Nucleus accumbens (tissue), 56 donors: Measurements from ENCODE around the gene CRYBB2.
A peak's percentile ranks its signal among the peaks of the same experiment; 100 is the strongest.
"Not testable (repeated sequence)": the region's sequence is repeated elsewhere in the genome, so short reads cannot be mapped to it uniquely, and the experiment has no call there.

Source experiments
- DNase-seq, 56 donors: peaks; one replicate each; lab custom pipeline; 2025; lab: John Stamatoyannopoulos, UW

Gene CRYBB2, protein sequence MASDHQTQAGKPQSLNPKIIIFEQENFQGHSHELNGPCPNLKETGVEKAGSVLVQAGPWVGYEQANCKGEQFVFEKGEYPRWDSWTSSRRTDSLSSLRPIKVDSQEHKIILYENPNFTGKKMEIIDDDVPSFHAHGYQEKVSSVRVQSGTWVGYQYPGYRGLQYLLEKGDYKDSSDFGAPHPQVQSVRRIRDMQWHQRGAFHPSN

DNA sequence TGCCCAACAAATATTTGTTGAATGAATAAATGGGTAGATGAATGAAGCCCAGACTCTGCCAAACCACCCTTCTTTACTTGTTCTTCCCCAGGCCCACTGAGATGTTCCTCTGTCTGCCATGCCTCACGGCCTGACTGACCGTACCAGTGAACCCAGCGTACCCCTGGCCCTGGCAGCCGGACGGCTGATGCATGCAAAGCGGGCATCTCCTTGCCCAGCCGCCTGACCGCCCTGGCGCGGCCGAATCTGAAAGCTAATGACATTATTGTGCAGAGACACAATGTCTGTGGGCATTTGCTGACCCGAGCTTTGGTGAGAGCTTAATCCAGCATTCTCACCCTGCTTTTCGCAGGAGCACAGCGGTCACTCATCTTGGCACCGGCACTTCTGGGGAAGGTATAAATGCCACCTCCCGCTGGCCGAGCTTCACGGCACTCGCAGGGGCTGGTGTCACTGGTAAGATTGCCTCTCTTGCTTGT is at the start of gene CRYBB2:
TSS of gene CRYBB2 (plus strand) at position 429 of the 479 bp plus-strand sequence. CDS start 1,791 bp downstream, outside the sequence.
- peak in 6 of 56 donors; percentile 1 to 12 (median 6) for DNase-seq

DNA sequence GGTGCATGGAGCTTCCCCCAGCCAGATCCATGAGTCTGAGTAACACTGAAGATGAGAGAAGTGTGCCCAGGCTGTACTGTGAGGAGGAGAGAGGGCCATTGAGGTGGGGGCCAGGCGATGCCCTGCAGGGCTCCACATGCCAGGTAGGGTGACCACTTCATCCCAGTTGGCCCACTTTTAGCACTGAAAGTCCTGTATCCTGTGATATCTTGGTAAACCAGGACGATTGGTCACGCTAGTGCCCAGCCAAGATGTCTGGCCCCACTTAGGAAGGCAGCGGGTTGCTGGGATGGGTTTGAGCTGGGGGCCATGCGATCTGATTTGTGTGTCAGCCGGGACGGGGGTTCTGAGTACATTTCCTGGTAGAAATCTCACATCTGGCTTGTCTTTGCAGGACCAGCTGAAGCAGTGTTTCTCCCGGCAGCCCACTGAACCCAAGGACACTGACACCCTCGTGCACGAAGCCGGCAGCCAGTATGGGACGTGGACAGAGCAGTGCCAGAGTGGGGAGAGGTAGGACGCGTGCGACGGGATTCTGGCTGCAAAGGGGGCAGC is 48.9 kb upstream of the CRYBB2 start:
- no peak for DNase-seq

DNA sequence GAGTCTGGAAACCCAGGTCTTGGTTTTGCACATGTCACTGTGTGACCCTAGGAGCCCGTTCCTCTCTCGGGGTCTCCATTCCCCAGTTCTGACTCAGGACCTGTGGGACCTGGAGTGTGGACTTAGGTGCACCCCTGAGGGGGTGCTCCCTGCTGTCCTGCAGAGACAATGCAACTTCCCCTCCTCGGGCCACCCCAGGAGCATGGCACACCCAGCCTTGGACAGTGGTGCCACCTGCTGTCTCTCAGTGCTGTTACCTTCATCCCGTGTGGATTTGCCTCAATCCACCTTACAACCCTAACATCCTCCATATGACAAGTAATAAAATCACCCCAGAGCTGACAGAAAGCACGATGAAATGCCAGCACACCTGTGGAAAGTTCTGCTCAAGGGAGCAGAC is 47.3 kb upstream of the CRYBB2 start:
- DNase-seq = peak in 1 of 56 donors; percentile 18

DNA sequence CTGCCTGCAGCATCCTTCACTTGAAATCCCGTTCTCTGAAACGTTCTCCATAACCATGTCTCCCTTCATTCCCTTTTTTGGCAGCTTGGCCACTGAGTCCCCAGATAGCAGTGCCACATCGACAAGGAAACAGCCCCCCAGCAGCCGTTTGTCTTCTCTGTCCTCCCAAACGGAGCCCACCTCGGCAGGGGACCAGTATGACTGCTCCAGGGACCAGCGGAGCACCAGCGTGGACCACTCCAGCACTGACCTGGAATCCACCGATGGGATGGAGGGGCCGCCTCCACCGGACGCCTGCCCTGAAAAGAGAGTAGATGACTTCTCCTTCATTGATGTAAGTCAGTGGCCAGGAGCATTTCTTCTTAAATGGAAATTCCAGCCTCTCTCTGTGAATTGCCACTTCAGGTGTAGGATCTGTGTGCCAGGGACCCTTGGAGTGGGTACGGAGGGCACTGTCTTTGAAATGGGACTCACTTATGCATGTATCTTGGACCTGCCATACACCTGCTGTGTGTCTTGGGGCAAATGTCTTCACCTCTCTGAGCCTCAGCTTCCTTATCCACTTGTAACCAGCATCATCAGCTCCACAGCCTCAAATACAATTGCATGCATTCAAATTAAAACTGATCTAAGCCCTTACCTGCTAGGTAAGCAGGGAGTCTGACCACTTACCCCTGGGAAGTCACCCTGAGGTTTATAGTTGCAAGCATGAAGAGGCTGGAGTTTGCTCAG is 45.1 kb upstream of the CRYBB2 start:
- DNase-seq = no peak

DNA sequence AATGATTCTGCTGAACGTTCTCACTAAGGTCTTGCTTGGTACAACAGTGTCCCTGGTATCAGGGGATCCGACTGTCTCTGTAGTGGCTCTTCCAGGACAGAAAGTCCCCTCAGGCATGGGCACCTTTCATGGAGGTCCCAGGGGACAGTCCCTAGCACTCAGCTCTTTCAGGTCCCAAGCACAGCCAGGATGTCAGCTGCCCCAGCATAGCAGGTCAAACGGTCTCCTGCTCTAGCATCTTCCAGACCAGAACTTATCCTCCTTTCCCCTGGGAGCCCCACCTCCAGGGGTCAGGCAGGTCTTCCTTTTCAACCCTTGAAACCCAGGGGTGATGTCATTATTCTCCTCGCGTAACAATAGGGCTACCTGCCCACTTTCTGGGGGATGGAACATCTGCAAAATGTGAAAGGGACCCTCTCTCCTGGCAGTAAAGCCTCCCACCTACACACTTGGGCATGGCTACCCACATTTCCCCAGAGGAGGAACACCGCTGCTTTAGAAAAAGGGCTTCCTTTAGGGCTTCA is 44.5 kb upstream of the CRYBB2 start:
- no peak for DNase-seq

DNA sequence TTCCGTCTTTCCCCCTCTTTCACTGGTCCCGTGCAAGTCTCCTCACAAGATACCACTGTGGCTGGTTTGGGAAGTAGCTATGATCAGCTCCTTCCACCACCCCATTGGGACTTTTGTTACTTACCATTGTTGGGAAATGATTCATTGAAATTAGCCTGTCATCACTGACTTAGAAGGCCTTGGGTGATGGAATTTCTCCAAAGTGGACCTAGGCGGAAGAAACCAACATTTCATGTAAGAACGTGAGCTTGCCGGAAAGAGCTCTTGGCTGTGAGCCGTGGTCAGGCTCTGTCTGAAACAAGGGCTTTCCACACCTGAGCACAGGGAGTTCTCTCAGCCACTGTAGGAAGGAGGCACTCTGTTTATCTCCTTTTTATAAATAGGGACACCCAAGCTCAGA is 43.3 kb upstream of the CRYBB2 start:
- no peak for DNase-seq

DNA sequence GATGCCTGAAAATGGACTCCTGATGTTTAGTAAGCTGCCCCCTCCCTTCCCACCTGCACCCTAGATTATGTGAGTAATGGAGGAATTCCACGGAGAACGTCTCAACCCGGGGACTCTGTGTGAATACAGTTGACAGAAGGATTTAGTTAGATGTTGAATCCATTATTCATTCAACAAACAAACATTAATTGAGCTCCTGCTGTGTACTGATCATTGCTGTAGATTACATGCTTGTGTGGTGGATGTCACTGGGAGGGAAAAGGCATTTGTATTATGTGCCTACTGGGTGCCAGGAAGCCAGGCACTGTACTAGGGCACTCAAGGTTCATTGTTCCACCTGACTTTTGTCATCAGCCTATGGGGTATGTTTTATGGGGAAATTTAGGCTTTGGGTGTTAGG is 42.6 kb upstream of the CRYBB2 start:
- no peak for DNase-seq

DNA sequence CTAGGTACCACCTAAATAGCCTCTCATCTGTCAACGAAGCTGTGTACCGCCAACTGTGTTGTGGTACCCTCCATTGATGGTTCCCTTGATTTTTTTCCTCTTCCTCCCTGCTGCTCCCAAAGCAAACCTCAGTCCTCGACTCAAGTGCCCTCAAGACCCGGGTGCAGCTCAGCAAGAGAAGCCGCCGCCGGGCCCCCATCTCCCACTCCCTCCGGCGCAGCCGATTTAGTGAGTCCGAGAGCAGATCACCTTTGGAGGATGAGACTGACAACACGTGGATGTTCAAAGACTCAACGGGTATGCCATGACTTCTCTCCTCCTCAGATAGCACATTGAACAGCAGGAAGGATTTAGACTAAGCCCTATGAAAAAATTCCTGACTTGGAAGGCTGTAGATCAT is 42.2 kb upstream of the CRYBB2 start:
- no peak for DNase-seq

DNA sequence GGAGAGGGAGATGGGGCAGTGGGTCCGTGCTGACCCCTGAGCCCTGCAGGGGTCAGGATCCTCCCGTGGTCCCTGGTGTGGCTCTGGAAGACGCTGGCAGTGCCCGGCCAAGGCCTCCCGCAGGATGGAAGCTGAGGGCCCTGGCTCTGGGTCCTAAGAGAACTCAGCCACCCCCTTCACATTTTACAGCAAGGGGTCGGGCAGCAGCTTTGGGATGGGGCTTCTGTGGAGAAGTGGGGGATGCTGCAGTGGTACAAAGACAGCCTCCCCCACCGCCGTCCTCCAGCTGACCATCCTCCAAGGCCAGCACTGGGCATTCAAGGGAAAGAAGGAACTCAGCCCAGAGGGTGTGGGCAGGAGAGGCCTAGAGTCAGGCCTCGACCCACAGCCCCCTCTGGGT is 41.5 kb upstream of the CRYBB2 start:
- no peak for DNase-seq

DNA sequence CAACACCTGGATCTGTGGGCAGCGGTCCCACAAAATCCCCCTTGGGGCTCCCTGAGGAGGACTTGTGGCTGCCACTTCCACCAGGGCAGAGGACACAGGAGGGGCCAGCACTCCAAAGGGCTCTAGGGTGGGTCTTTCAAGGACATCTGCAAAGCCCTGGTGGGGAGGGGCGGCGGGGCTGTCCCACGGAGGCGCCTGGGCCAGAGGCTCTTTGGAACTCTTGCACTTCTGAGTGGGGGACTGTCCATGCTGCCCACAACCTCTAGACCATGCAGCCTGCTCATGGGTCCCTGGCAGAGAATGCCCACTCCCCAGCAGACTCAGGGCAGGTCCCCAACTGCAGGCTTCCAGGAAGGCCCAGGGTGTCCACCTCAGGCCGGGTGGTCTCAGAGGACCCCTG is 41.1 kb upstream of the CRYBB2 start:
- DNase-seq = not testable (repeated sequence)

DNA sequence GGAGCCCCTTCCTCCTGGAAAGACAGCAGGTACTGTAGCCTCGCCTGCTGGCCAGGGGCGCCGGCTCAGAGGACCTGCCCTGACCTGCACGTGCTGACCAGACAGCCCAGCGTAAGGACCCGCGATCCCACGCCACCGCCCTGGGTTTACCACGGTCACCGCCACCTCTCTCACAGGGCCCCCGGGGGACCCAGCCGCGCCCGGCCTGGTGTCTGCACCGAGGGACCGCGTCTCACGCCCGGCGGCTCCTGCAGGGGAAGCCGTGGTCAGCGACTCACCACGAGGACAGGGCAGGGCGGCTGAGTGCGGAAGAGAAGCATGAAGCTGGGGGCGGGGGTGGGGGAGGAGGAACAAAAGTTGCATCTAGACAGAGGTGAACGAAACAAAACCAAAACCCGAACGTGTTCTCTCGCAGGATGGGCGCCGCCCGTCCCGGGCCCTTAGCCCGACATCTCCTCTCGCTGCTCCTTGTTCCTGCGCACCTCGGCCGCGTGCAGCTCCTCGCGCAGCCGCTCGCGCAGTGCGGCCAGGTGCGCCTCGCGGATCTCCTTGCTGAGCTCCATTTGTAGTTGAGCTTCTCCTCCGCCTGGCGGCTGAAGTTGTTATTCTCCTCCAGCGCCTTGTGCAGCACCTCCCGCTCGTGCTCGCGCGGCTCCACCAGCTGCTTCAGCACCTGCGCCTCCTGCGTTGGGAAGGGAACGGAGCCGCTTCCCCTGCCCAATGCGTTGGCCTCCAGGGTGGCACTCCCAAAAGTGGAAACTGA is 40.4 kb upstream of the CRYBB2 start:
- DNase-seq = not testable (repeated sequence)

DNA sequence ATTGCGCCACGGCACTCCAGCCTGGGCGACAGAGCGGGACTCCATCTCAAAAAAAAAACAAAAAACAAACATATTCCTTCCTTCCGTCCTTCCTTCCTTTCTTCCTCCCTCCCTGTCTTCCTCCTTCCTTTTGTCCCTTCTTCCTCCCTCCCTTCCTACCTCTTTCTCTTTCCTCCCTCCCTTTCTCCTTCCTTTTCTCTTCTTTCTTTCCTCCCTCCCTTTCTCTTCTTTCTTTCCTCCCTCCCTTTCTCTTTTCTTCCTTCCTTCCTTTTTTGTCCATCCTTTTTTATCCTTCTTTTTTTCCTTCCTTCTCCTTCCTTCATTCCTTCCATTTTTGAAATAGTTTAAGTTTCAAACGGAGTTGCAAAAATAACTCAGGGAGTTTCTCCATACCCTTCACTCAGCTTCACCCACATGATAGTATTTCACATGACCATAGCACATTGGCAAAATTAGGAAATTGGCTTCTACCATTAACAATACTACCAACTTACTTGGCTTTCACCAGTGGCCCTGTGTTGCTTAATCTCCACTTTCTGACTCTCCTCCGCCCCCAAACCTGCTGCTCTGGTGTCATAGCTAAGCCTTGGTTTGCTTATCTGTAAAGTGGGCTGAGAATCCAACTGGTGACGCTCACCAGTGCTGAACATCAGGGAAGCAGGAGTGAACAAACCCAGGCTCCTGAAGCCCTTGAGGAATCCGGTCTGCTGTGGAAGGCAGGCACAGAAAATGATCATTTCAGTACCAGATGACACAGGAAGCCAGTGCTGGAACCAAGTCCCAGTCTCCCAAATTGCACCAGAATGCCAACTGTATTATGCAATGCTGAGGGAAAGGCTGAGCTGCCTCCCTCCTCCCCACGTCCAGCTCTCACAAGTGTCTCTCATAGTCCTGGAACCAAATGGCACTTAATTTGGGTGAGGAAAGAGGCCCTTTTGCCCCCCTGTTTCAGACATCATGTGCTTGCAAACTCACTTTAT is 37.0 kb upstream of the CRYBB2 start:
- no peak for DNase-seq

DNA sequence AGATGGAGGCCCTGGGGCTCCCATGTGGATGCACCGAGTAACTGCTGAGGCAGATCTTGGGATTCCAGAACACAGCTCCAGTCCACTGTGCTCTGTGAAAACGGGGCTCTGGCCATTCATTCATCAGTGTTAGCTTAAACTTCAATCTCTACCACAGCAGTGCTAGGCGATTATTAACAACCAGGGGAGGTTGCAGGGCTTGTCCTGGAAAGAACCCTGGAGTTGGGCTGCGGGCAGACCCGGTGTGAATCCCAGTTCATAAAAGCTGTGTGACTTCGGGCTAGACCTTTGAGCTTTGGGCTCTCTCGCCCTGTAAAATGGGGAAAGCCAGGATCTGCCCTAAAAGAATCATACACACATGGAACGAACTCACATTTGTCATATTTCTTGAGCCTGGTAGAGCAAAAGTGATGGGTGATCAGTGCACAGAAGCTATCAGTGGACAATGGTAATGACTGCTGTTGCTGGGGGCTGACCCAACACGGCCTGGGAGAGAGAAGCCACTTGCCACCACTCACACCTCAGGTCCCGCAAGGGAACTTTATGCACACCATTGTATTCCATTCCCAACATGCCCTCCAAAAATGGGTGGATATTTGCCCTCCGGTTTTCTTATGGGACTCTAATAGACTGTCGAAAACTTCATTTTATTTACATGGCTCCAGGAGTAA is 35.4 kb upstream of the CRYBB2 start:
- no peak for DNase-seq

DNA sequence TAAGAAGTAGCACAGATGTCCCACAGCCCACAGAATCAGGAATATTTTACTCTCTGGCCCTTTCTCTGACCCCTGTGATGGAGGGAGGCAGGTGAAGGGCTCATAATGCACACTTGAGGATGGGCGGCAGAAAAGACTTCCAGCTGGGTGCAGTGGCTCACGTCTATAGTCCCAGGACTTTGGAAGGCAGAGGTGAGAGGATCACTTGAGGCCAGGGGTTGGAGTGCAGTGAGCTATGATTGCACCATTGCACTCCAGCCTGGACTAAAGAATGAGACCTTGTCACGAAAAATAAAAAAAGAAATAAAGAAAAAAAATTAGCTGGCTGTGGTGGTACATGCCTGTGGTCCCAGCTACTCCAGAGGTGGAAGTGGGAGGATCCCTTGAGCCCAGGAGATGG is 33.3 kb upstream of the CRYBB2 start:
- no peak for DNase-seq

DNA sequence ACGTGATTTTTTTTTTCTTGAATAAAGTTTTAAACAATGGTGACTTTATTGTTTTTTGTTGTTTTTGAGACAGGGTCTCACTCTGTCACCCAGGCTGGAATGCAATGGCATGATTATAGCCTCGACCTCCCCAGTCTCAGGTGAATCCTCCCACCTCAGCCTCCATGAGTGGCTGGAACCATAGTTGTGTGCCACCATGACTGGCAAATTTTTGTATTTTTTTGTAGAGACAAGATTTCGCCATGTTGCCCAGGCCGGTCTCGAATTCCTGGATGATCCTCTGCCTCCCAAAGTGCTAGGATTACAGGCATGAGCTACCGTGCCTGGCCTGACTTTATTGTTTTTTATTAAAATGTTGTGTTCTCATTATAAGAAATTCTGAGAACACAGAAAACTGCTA is 32.0 kb upstream of the CRYBB2 start:
- no peak for DNase-seq

DNA sequence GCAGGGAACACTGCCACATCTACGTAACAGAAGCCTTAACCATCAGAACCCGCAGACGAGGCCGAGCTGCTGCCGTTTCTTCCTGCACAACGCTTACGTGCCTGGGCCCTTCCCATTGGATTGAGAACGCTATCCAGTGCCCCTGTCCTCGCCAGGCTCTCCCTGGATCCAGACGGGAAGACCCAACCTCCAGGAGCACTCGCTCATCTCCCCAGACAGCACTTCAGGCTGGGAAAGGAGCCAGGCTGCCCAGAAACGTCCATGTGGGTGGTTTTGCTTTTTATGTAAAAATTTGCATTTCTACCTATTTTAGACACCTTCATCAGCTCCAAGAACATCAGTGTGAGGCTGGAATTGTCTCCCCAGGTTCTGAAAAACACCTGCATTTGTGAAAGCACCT is 27.0 kb upstream of the CRYBB2 start:
- no peak for DNase-seq

DNA sequence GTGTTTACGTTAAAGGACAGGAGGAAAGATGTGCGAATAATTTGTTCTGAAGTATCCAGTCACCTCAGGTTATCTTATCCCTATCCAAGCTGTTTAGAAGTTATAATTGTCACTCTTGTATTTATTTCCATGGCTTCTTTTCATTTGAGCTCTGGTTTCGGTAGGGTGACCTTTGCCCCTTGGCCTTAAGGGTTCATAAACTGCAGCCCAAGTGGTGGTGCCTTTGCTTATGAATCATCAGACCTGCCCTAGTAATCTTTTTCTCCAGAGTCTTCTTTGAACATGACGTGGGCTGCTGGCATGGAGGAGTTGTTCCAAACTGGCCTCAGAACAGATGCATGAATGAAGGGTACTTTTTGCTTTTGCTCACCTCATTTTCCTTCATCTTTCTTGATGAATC is 26.3 kb upstream of the CRYBB2 start:
- DNase-seq = no peak

DNA sequence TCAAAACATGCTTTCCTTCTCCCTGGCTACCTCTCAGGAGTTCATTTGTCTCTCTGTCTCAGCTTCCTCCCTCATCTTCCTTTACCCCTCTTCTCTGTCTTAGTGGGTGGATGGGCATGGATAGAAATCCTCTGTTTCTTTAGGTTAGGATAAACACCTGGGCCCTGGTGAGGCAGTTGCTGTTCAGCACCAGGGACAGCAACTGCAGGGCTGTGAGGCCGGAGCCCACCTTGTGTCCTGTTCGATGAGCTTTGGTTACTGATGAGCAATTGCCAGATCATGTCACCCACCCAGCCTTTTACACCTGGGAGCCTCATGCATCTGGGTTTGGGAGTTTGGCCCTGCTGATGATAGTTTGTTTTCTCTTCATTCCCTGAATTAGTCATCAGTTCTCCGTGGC is 25.9 kb upstream of the CRYBB2 start:
- DNase-seq = no peak

DNA sequence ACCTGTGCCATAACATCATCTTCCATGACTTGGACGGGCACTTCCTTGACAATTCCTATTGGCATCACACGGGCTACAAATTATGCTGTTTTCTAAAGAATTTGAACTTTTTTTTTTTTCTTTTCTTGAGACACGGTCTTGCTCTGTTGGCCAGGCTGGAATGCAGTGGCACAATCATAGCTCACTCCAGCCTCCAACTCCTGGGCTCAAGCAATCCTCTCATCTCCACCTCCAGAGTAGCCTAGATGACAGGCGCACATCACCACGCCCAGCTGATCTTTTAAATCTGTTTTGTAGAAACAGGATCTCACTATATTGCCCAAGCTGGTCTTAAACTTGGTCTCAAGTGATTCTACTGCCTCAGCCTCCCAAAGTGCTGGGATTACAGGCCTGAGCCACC is 23.1 kb upstream of the CRYBB2 start:
- DNase-seq = no peak
